ENCODE measurements around the gene CCR6. TPM values are rescaled to one million over a fixed set of nuclear protein-coding genes. Genes with fewer than 3 reads are reported as not detected.

The CCR6 gene
- total RNA-seq, 4 donors from 2014 or later = 0.98 to 2.4 (median 1.2) TPM

DNA sequence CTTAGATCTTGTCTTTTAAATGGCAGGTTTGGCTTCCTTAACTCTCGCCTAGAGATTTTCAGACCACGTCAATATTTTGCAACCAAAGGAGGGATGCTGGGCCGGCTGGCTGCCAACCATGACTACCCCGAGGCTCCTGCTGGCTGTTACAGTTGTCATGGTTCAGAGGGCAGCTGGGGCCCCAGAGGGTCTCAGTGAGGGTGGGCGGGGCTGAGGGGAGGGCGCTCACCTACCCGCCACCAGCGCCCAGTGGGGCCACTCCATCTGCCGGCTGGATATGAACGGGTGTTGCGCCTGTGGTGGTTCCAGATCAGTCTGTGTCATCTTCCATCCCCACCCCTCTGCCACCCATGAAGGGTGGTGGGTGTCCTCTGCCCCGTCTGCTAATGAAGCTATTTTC lies 22.6 kb downstream of the CCR6 start:
- peaks cover 35% of the 10 kb centered on the region for H3K27me3 ChIP-seq
- no peaks in the 10 kb centered on the region for H3K9me3 ChIP-seq
- 92% methylated on average over 12 of the region's 12 CpGs for WGBS
- no peaks in the 10 kb centered on the region for H3K36me3 ChIP-seq
- TF ChIP-seq, protein P1, sequence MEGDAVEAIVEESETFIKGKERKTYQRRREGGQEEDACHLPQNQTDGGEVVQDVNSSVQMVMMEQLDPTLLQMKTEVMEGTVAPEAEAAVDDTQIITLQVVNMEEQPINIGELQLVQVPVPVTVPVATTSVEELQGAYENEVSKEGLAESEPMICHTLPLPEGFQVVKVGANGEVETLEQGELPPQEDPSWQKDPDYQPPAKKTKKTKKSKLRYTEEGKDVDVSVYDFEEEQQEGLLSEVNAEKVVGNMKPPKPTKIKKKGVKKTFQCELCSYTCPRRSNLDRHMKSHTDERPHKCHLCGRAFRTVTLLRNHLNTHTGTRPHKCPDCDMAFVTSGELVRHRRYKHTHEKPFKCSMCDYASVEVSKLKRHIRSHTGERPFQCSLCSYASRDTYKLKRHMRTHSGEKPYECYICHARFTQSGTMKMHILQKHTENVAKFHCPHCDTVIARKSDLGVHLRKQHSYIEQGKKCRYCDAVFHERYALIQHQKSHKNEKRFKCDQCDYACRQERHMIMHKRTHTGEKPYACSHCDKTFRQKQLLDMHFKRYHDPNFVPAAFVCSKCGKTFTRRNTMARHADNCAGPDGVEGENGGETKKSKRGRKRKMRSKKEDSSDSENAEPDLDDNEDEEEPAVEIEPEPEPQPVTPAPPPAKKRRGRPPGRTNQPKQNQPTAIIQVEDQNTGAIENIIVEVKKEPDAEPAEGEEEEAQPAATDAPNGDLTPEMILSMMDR (IDR thresholded peaks at IDR 0.05) = no peak
- no peak for TF ChIP-seq EP300 (IDR thresholded peaks at IDR 0.05)
- TF ChIP-seq POLR2A (IDR thresholded peaks at IDR 0.05) = no peak
- no peak for TF ChIP-seq POLR2AphosphoS5 (IDR thresholded peaks at IDR 0.05)
- H3K4me1 ChIP-seq = peaks cover 5% of the 10 kb centered on the region
- H3K27ac ChIP-seq = no peak overlapping the region
- H3K4me3 ChIP-seq = no peak overlapping the region
- no peak for DNase-seq (ENCODE audit: low spot score in 2 of 2)

DNA sequence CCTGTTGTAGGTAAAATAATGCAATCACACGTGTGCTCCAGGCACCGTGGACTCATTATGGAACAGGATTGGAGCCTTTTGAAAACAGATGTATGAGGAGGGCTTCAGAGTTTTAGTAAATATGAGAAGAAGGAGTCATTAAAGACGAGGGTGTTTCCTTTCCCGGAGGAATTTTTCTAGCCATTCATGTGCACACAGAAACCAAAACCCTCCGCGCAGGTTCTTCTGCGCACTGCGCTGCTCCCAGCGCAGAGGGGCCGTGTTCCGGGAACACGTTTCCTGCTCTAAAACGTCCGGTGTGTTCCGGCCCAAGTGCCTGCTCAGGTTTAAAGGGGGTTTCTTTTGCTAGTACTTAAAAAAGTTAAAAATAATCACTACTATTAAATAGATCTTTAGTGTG lies 23.2 kb downstream of the CCR6 start:
- WGBS = 86% methylated on average over 15 of the region's 15 CpGs
- no peak for DNase-seq (ENCODE audit: low spot score in 2 of 2)

DNA sequence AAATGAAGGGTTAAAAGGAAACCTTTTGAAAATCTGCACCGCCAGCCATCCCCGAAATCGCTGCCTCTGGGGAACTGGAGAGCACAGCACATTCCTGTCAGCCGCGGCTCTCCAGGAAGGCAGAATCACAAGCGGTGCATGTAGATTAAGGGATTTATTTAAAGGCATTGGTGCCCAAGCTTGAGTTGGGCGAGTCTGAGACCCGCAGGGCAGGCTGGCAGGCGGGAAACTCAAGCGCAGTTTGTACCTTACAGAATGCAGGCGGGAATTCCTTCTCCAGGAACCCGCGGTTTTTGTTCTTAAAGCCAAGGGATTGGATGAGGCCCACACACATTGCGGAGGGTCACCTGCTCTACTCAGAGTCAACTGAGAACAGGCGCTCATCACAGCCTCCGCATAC lies 24.1 kb downstream of the CCR6 start:
- Histone ChIP-seq H3K36me3 (no peaks in the 10 kb centered on the region), H3K27ac (no peak overlapping the region), H3K9me3 (no peaks in the 10 kb centered on the region), H3K27me3 (peaks cover 35% of the 10 kb centered on the region), H3K4me3 (no peak overlapping the region), H3K4me1 (peaks cover 5% of the 10 kb centered on the region)
- TF ChIP-seq, protein P1 (IDR thresholded peaks at IDR 0.05) = no peak
- TF ChIP-seq POLR2A (IDR thresholded peaks at IDR 0.05) (no peak), EP300 (IDR thresholded peaks at IDR 0.05) (no peak), POLR2AphosphoS5 (IDR thresholded peaks at IDR 0.05) (no peak)
- 20% methylated on average over 16 of the region's 16 CpGs for WGBS
- DNase-seq (ENCODE audit: low spot score in 2 of 2) = no peak

More for the DNA sequence above, 23.2 kb downstream of the CCR6 start:
- no peak overlapping the region for H3K27ac ChIP-seq
- H3K27me3 ChIP-seq = peaks cover 32% of the 10 kb centered on the region
- H3K4me1 ChIP-seq = peaks cover 5% of the 10 kb centered on the region
- no peak overlapping the region for H3K4me3 ChIP-seq
- TF ChIP-seq POLR2A (IDR thresholded peaks at IDR 0.05) = no peak
- TF ChIP-seq EP300 (IDR thresholded peaks at IDR 0.05) = no peak
- TF ChIP-seq, protein P1 (IDR thresholded peaks at IDR 0.05) = no peak
- TF ChIP-seq POLR2AphosphoS5 (IDR thresholded peaks at IDR 0.05) = no peak
- no peaks in the 10 kb centered on the region for H3K36me3 ChIP-seq
- H3K9me3 ChIP-seq = no peaks in the 10 kb centered on the region

GRCh38 chr6:167148021-167148420 lies 25.1 kb downstream of the CCR6 start:
- H3K27me3 ChIP-seq = peaks cover 35% of the 10 kb centered on the region
- no peaks in the 10 kb centered on the region for H3K9me3 ChIP-seq
- no peak for TF ChIP-seq EP300 (IDR thresholded peaks at IDR 0.05)
- TF ChIP-seq, protein P1 (IDR thresholded peaks at IDR 0.05) = no peak
- no peak for TF ChIP-seq POLR2A (IDR thresholded peaks at IDR 0.05)
- no peak for TF ChIP-seq POLR2AphosphoS5 (IDR thresholded peaks at IDR 0.05)
- no peak for DNase-seq (ENCODE audit: low spot score in 2 of 2)
- no peak overlapping the region for H3K4me3 ChIP-seq
- no peak overlapping the region for H3K27ac ChIP-seq
- H3K4me1 ChIP-seq = peaks cover 5% of the 10 kb centered on the region
- no peaks in the 10 kb centered on the region for H3K36me3 ChIP-seq

DNA sequence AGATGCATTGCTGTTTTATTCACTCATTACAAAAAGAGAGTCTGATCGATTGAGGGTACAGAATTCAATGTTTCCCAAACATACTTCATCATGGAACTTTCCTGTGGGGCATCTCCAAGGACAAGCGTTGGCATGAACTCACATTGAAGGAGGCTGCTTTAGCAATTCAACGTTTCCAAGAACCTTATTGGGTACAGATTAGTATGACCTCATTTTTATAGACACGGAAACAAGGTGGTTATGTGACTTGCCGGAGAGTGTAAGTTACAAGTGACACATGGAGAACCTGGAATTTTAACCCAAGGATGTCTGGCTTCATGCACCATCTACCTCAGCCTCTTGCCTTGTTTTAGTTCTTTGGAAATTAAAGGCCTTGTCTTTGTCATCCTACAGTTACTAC lies 26.1 kb downstream of the CCR6 start:
- TF ChIP-seq POLR2A (IDR thresholded peaks at IDR 0.05) (no peak), POLR2AphosphoS5 (IDR thresholded peaks at IDR 0.05) (no peak), EP300 (IDR thresholded peaks at IDR 0.05) (no peak)
- TF ChIP-seq, protein P1 (IDR thresholded peaks at IDR 0.05) = no peak
- no peak for DNase-seq (ENCODE audit: low spot score in 2 of 2)
- H3K9me3 ChIP-seq = no peaks in the 10 kb centered on the region
- H3K36me3 ChIP-seq = no peaks in the 10 kb centered on the region
- no peak overlapping the region for H3K27ac ChIP-seq
- WGBS = 66% methylated on average over 5 of the region's 5 CpGs
- H3K27me3 ChIP-seq = peaks cover 31% of the 10 kb centered on the region
- no peak overlapping the region for H3K4me3 ChIP-seq
- H3K4me1 ChIP-seq = peaks cover 5% of the 10 kb centered on the region
